GM18870 (cell line): ENCODE measurements around the gene OTOGL.
"Not testable (repeated sequence)": the region's sequence is repeated elsewhere in the genome, so short reads cannot be mapped to it uniquely, and the experiment has no call there.

ENCODE experiments used
- ATAC-seq: cut with Tn5 transposase; IDR thresholded peaks from one replicate; pipeline ENCODE4 v1.9.1; 2021; ENCODE audit warnings: moderate library complexity; ENCODE audit not compliant: unreplicated experiment

The OTOGL gene

GRCh38 chr12:80118565-80119324, 19.4 kb downstream of the OTOGL start:
- no peak for ATAC-seq

- ATAC-seq: no peak
Measured at GRCh38 chr12:80120994-80121393, 21.7 kb downstream of the OTOGL start.

GRCh38 chr12:80121661-80122060, 22.3 kb downstream of the OTOGL start:
- no peak for ATAC-seq

GRCh38 chr12:80129895-80130530, 30.7 kb downstream of the OTOGL start:
- ATAC-seq: no peak

- no peak for ATAC-seq
Measured at GRCh38 chr12:80135624-80136023, 36.3 kb downstream of the OTOGL start.

- ATAC-seq: no peak
Measured at GRCh38 chr12:80140005-80140404, 40.7 kb downstream of the OTOGL start.

GRCh38 chr12:80142640-80143039, 43.3 kb downstream of the OTOGL start:
- ATAC-seq: no peak

GRCh38 chr12:80143537-80143936, 44.2 kb downstream of the OTOGL start:
- ATAC-seq: no peak

GRCh38 chr12:80149547-80150313, 50.4 kb downstream of the OTOGL start:
- not testable (repeated sequence) for ATAC-seq

- no peak for ATAC-seq
Measured at GRCh38 chr12:80151131-80151530, 51.8 kb downstream of the OTOGL start.

- ATAC-seq: no peak
Measured at GRCh38 chr12:80154261-80154660, 54.9 kb downstream of the OTOGL start.

GRCh38 chr12:80156306-80156705, 57.0 kb downstream of the OTOGL start:
- no peak for ATAC-seq

- no peak for ATAC-seq
Measured at GRCh38 chr12:80157645-80158044, 58.3 kb downstream of the OTOGL start.

- no peak for ATAC-seq
Measured at GRCh38 chr12:80161612-80162011, 62.3 kb downstream of the OTOGL start.

GRCh38 chr12:80162177-80162576, 62.8 kb downstream of the OTOGL start:
- peak; percentile 54 for ATAC-seq

- no peak for ATAC-seq
Measured at GRCh38 chr12:80165746-80166145, 66.4 kb downstream of the OTOGL start.

- ATAC-seq: no peak
Measured at GRCh38 chr12:80166751-80167150, 67.4 kb downstream of the OTOGL start.

- no peak for ATAC-seq
Measured at GRCh38 chr12:80168936-80169335, 69.6 kb downstream of the OTOGL start.

- no peak for ATAC-seq
Measured at GRCh38 chr12:80170915-80171314, 71.6 kb downstream of the OTOGL start.

GRCh38 chr12:80173083-80173864, 73.9 kb downstream of the OTOGL start:
- ATAC-seq: no peak

- ATAC-seq: no peak
Measured at GRCh38 chr12:80175307-80175930, 76.1 kb downstream of the OTOGL start.
